K562 (cell line): ENCODE results near the gene THADA. TPM values are rescaled to one million over a fixed set of nuclear protein-coding genes. Genes with fewer than 3 reads are reported as not detected.

Source experiments
- ATAC-seq: fragments of 200-7000 bp; cut with Tn5 transposase; 3 replicates; pipeline ENCODE4 v1.9.1; 2020; ENCODE audit warnings: moderate library complexity
- BruUV-seq: library from RNA; stranded (reverse); fragments of 400-500 nt; replicated peaks from 2 replicates; lab custom pipeline; 2021; lab: Mats Ljungman, UMichigan
- CTCF ChIA-PET: fragments of 300-600 bp; formaldehyde crosslinking; extraction: SDS; loops from one replicate; lab custom pipeline; 2021; ENCODE audit warnings: low intra/inter-chr PET ratio; lab: Yijun Ruan, JAX
- POLR2A ChIA-PET: fragments of 300-600, 350-650 bp; sonication (Branson Sonifier 250); formaldehyde crosslinking; extraction: SDS; loops from one replicate; lab custom pipeline; 2021; ENCODE audit warnings: antibody characterized with exemption, inconsistent platforms; lab: Yijun Ruan, JAX
- DNase-seq, 4 experiments: peaks; one replicate each; pipeline versions ENCODE4 v3.0.0 to v3.0.0-alpha.2; 2011 to 2018; ENCODE audit warnings: low spot score in 3 of 4, mixed read lengths in 3 of 4; ENCODE audit errors: extremely low read depth in 1 of 4
- FAIRE-seq: peaks from 2 replicates; lab custom pipeline; 2011; peaks lifted over from hg19 to GRCh38; lab: Jason Lieb, UNC
- H2AFZ ChIP-seq: 2 replicates; pipeline ENCODE4 v1.6.0; 2011; ENCODE audit warnings: low read depth, low read length, control low read depth, inconsistent platforms
- H3K27ac ChIP-seq: fragments of 200-600 bp; 3 replicates; pipeline ENCODE4 v1.8.0; 2011; ENCODE audit warnings: low read depth, mild to moderate bottlenecking, control low read depth, inconsistent platforms, low read length, moderate library complexity, mixed read lengths; ENCODE audit errors: extremely low read depth
- H3K27me3 ChIP-seq, 2 experiments: fragments of 300-600 bp in 1 of 2; 2 replicates in 1 of 2; 3 replicates in 1 of 2; pipeline versions ENCODE4 v1.6.0 to v1.8.0; 2011; ENCODE audit warnings: inconsistent platforms in 2 of 2, low read length in 2 of 2, mild to moderate bottlenecking in 1 of 2, mixed read lengths in 1 of 2, moderate library complexity in 1 of 2; ENCODE audit not compliant: control insufficient read depth in 2 of 2, insufficient read depth in 2 of 2
- H3K36me3 ChIP-seq: fragments of 300-600 bp; 3 replicates; pipeline ENCODE4 v1.8.0; 2011; ENCODE audit warnings: mild to moderate bottlenecking, low read length, inconsistent platforms; ENCODE audit not compliant: control insufficient read depth, insufficient read depth
- H3K4me1 ChIP-seq, 2 experiments: fragments of 200-600 bp in 1 of 2; replicated peaks in 1 of 2; 2 replicates in 1 of 2; 3 replicates in 1 of 2; pipeline versions ENCODE4 v1.5.1 to v1.8.0; 2011; ENCODE audit warnings: inconsistent platforms in 2 of 2, low read length in 2 of 2, mild to moderate bottlenecking in 1 of 2, mixed read lengths in 1 of 2, moderate library complexity in 1 of 2; ENCODE audit not compliant: control insufficient read depth in 2 of 2, insufficient read depth in 2 of 2
- H3K4me2 ChIP-seq: 2 replicates; pipeline ENCODE4 v1.6.1; 2011; ENCODE audit warnings: low read length, control low read depth, inconsistent platforms, mixed read lengths; ENCODE audit not compliant: insufficient read depth
- H3K4me3 ChIP-seq: fragments of 200-600 bp; sonication (generic), shearing (Covaris generic); 2 replicates; pipeline ENCODE4 v1.5.1; 2016; ENCODE audit warnings: control low read depth, inconsistent platforms
- H3K79me2 ChIP-seq: fragments of 200-600 bp; 3 replicates; pipeline ENCODE4 v1.8.0; 2011; ENCODE audit warnings: low read length, inconsistent platforms; ENCODE audit not compliant: control insufficient read depth, insufficient read depth
- H3K9ac ChIP-seq, 2 experiments: 2 replicates each; pipeline versions ENCODE4 v1.6.0 to v1.6.1; 2011; ENCODE audit warnings: low read depth in 2 of 2, low read length in 2 of 2, control low read depth in 1 of 2, inconsistent platforms in 1 of 2, mild to moderate bottlenecking in 1 of 2, mixed read lengths in 1 of 2; ENCODE audit not compliant: insufficient read depth in 1 of 2
- H3K9me1 ChIP-seq: one replicate; pipeline ENCODE4 v1.6.0; 2011; ENCODE audit warnings: inconsistent platforms, mild to moderate bottlenecking, low read length, moderate library complexity; ENCODE audit not compliant: control insufficient read depth, insufficient read depth
- H3K9me3 ChIP-seq: replicated peaks from 2 replicates; pipeline ENCODE4 v1.5.1; 2011; ENCODE audit warnings: low read depth, low read length, inconsistent platforms; ENCODE audit not compliant: control insufficient read depth, insufficient read depth
- H4K20me1 ChIP-seq: replicated peaks from 2 replicates; pipeline ENCODE4 v1.6.1; 2011; ENCODE audit warnings: low read length, inconsistent platforms, mixed read lengths; ENCODE audit not compliant: control insufficient read depth, insufficient read depth
- KDM1A ChIP-seq, 2 experiments: fragments of 450-650 bp; IDR thresholded peaks; 2 replicates each; pipeline ENCODE4 v1.6.1; 2016; ENCODE audit warnings: mild to moderate bottlenecking in 2 of 2
- NFIC ChIP-seq: fragments of 450-650 bp; IDR thresholded peaks from 2 replicates; pipeline ENCODE4 v1.6.1; 2017; ENCODE audit warnings: mild to moderate bottlenecking, inconsistent platforms
- NFIX ChIP-seq: fragments of 250-450 bp; sonication (Bioruptor Pico); IDR thresholded peaks from 2 replicates; pipeline ENCODE4 v1.4.0; 2020; ENCODE audit warnings: low read depth, mild to moderate bottlenecking, moderate library complexity
- POLR2B ChIP-seq: fragments of 450-650 bp; IDR thresholded peaks from 2 replicates; pipeline ENCODE4 v1.6.1; 2018; ENCODE audit warnings: low read depth; ENCODE audit not compliant: partially characterized antibody
- SMARCA5 ChIP-seq: fragments of 450-650 bp; IDR thresholded peaks from 2 replicates; pipeline ENCODE4 v1.6.1; 2016
- STAT5A ChIP-seq: IDR thresholded peaks from 2 replicates; pipeline ENCODE4 v1.6.1; 2012; ENCODE audit warnings: low read length, inconsistent platforms, borderline replicate concordance
- TCF3 ChIP-seq: sonication (generic); formaldehyde crosslinking; IDR thresholded peaks from 2 replicates; pipeline ENCODE4 v1.4.0; 2020; ENCODE audit warnings: mild to moderate bottlenecking, missing genetic modification reagents
- WGBS: fragments of 100-300 bp; shearing (Covaris generic); methylation state at CpG from one replicate; pipeline ENCODE4 v1.1.6; 2016; ENCODE audit warnings: low coverage, mixed read lengths; ENCODE audit not compliant: insufficient coverage; ENCODE audit errors: missing lambda C conversion rate; 5-methylcytosine and 5-hydroxymethylcytosine counted together
- in situ Hi-C: fragments of 300-500 bp; cut with MboI; formaldehyde crosslinking; loops from 4 replicates; pipeline ENCODE4 v1.15.0; 2018; ENCODE audit warnings: inconsistent platforms, mixed read lengths
- intact Hi-C: fragments of 100-400 bp; cut with micrococcal nuclease; formaldehyde crosslinking; loops from 2 replicates; pipeline ENCODE4 v1.14.2; 2022
- polyA plus RNA-seq, 8 experiments: library from polyadenylated mRNA; depleted of rRNA in 4 of 8; stranded (reverse) in 5 of 8; unstranded in 3 of 8; fragments of >200 nt; fragmentation: Nextera tagmentation in 2 of 8; fragmentation: Illumina TruSeq in 1 of 8; extraction: Ambion mirVana in 2 of 8; extraction: Trizol in 1 of 8; gene quantifications; 2 replicates each; pipeline versions ENCODE4 v1.2.1 to v1.2.3, GENCODE V29; 2011 to 2014; ENCODE audit warnings: inconsistent platforms in 1 of 8, missing spikeins in 1 of 8
- total RNA-seq, 7 experiments: library from RNA; depleted of rRNA in 6 of 7; stranded (reverse); fragments of >200 nt in 6 of 7; fragmentation: Illumina TruSeq in 2 of 7; extraction: Trizol in 2 of 7; gene quantifications; 2 replicates each; pipeline versions ENCODE4 v1.2.1 to v1.2.3, GENCODE V29; 2011 to 2021; ENCODE audit warnings: low replicate concordance in 1 of 7
- TF ChIP-seq, protein P1 (sequence below): fragments of 250-450 bp; sonication (Bioruptor Pico); IDR thresholded peaks from 2 replicates; pipeline ENCODE4 v1.8.0; 2022; ENCODE audit warnings: moderate library complexity, mild to moderate bottlenecking, inconsistent platforms
- TF ChIP-seq, protein P2 (sequence below): sonication (generic); formaldehyde crosslinking; IDR thresholded peaks from 2 replicates; pipeline ENCODE4 v1.8.0; 2022; ENCODE audit warnings: mild to moderate bottlenecking, missing genetic modification reagents, borderline replicate concordance
- TF ChIP-seq, protein P3 (sequence below): sonication (generic); formaldehyde crosslinking; IDR thresholded peaks from 2 replicates; pipeline ENCODE4 v1.4.0; 2020; ENCODE audit warnings: mild to moderate bottlenecking, missing genetic modification reagents

THADA gene
- total and polyA plus RNA-seq, 9 of the 15 experiments (the other 6 are each of a cell fraction or from before 2014, with no cell fraction given) = 17.8 to 34.7 (median 31.9) TPM

DNA sequence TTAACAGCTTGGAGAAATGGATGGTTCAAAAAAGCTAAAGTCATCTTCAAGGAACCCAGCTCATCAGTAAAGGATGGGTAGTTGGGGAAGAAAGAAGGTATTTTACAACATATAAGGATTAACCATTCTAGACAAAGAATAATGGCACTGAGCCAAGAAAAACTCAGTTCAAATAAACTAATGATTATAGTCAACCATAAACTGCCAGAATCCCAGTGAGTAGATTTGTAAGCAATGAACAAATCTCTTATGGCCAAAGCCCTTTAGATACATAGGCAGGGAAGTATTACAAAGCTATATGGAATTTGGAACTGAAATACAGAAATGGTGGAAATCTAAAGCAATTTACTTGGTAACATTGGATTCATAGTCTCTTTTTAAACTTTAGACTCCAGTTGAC lies 277.0 kb downstream of the THADA start:
- no peak overlapping the region for H3K27ac ChIP-seq
- no TSS peak for BruUV-seq
- H3K9ac ChIP-seq = no peak overlapping the region
- H3K36me3 ChIP-seq = peaks cover 10% of the 10 kb centered on the region; the same call in 2 of the 3 replicates
- intact Hi-C loops = no loop called here
- ChIA-PET CTCF (no interaction called here), POLR2A (interaction anchor here (0.5 to 2.0 kb wide), 5 partner anchors 10 to 28 kb away, joined by 3 to 5 read pairs (median 3); no protein-coding TSS in a partner anchor)
- ATAC-seq (no peak), DNase-seq (no peak), FAIRE-seq (no peak)
- no peak overlapping the region for H3K4me3 ChIP-seq
- no peaks in the 10 kb centered on the region for H3K27me3 ChIP-seq
- H3K4me2 ChIP-seq = no peak overlapping the region
- no peaks in the 10 kb centered on the region for H4K20me1 ChIP-seq
- H3K4me1 ChIP-seq = no peaks in the 10 kb centered on the region
- TF ChIP-seq TCF3 (CRISPR knock-in tag) = no peak
- no peak for TF ChIP-seq KDM1A (IDR thresholded peaks at IDR 0.05)
- peak; percentile 72 for TF ChIP-seq NFIX (CRISPR knock-in tag)
- peak; percentile 95 for TF ChIP-seq NFIC
- no peak for TF ChIP-seq STAT5A
- H3K9me1 ChIP-seq = no peaks in the 10 kb centered on the region
- H2AFZ ChIP-seq = no peak overlapping the region
- in situ Hi-C loops = no loop called here
- no peaks in the 10 kb centered on the region for H3K9me3 ChIP-seq
- no peaks in the 10 kb centered on the region for H3K79me2 ChIP-seq

DNA sequence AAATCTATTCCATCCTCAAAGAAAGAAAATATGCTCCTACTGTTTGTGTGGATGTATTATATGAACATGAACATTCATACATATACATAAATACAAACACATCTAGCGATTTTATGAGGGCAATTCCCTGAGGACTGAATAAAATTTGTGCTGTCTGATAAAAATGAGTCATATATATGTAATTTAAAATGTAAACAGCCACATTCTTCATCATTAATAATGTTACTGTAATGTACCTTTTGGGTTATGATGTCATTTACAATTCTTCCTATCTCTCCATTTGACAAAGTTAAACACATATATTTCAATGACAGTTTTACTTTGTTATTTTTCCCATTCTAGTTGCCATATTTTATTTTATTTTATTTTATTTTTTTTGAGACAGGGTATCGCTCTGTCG lies 278.2 kb downstream of the THADA start:
- peaks cover 10% of the 10 kb centered on the region; the same call in 2 of the 3 replicates for H3K36me3 ChIP-seq
- no peaks in the 10 kb centered on the region for H3K9me3 ChIP-seq
- FAIRE-seq = no peak
- H2AFZ ChIP-seq = no peak overlapping the region
- no TSS peak for BruUV-seq
- in situ Hi-C loops (no loop called here), intact Hi-C loops (no loop called here)
- no peak overlapping the region for H3K4me3 ChIP-seq
- no peak for DNase-seq
- H4K20me1 ChIP-seq = no peaks in the 10 kb centered on the region
- 71% methylated on average over 3 of the region's 3 CpGs for WGBS
- no peak for ATAC-seq
- no peak overlapping the region for H3K27ac ChIP-seq
- TF ChIP-seq, protein P1, sequence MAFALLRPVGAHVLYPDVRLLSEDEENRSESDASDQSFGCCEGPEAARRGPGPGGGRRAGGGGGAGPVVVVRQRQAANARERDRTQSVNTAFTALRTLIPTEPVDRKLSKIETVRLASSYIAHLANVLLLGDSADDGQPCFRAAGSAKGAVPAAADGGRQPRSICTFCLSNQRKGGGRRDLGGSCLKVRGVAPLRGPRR (CRISPR knock-in tag) = no peak
- TF ChIP-seq, protein P2, sequence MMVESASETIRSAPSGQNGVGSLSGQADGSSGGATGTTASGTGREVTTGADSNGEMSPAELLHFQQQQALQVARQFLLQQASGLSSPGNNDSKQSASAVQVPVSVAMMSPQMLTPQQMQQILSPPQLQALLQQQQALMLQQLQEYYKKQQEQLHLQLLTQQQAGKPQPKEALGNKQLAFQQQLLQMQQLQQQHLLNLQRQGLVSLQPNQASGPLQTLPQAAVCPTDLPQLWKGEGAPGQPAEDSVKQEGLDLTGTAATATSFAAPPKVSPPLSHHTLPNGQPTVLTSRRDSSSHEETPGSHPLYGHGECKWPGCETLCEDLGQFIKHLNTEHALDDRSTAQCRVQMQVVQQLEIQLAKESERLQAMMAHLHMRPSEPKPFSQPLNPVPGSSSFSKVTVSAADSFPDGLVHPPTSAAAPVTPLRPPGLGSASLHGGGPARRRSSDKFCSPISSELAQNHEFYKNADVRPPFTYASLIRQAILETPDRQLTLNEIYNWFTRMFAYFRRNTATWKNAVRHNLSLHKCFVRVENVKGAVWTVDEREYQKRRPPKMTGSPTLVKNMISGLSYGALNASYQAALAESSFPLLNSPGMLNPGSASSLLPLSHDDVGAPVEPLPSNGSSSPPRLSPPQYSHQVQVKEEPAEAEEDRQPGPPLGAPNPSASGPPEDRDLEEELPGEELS (CRISPR knock-in tag) = no peak
- TF ChIP-seq SMARCA5 (no peak), POLR2B (no peak)
- TF ChIP-seq, protein P3, sequence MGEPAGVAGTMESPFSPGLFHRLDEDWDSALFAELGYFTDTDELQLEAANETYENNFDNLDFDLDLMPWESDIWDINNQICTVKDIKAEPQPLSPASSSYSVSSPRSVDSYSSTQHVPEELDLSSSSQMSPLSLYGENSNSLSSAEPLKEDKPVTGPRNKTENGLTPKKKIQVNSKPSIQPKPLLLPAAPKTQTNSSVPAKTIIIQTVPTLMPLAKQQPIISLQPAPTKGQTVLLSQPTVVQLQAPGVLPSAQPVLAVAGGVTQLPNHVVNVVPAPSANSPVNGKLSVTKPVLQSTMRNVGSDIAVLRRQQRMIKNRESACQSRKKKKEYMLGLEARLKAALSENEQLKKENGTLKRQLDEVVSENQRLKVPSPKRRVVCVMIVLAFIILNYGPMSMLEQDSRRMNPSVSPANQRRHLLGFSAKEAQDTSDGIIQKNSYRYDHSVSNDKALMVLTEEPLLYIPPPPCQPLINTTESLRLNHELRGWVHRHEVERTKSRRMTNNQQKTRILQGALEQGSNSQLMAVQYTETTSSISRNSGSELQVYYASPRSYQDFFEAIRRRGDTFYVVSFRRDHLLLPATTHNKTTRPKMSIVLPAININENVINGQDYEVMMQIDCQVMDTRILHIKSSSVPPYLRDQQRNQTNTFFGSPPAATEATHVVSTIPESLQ (CRISPR knock-in tag) = no peak
- H3K9me1 ChIP-seq = no peaks in the 10 kb centered on the region
- CTCF ChIA-PET = no interaction called here
- H3K27me3 ChIP-seq = no peaks in the 10 kb centered on the region
- H3K4me2 ChIP-seq = no peak overlapping the region
- no peaks in the 10 kb centered on the region; a peak in 1 of 5 replicates for H3K4me1 ChIP-seq
- no peaks in the 10 kb centered on the region for H3K79me2 ChIP-seq
- POLR2A ChIA-PET = interaction anchor here (0.6 to 1.2 kb wide), 2 partner anchors 8 to 14 kb away, joined by 3 to 4 read pairs; no protein-coding TSS in a partner anchor
- H3K9ac ChIP-seq = no peak overlapping the region
